Testis (tissue), 3 donors: Measurements from ENCODE around the gene ZNF235. TPM values are rescaled to one million over a fixed set of nuclear protein-coding genes. Genes with fewer than 3 reads are reported as not detected.

Experiments
- DNase-seq: peaks from one replicate; pipeline ENCODE4 v3.0.0-alpha.2; 2019
- H3K27ac ChIP-seq, 2 donors: fragments of 200-600 bp; sonication (generic); one replicate each; pipeline ENCODE4 v1.5.1; 2019
- H3K27me3 ChIP-seq: fragments of 200-600 bp; sonication (generic); one replicate; pipeline ENCODE4 v1.5.1; 2019
- H3K36me3 ChIP-seq: fragments of 200-600 bp; sonication (generic); one replicate; pipeline ENCODE4 v1.5.1; 2017; ENCODE audit warnings: low read depth; ENCODE audit errors: missing control alignments
- H3K4me1 ChIP-seq: fragments of 200-600 bp; sonication (generic); one replicate; pipeline ENCODE4 v1.5.1; 2019
- H3K4me3 ChIP-seq, 2 donors: fragments of 200-600 bp; sonication (generic); one replicate each; pipeline ENCODE4 v1.5.1; 2017 to 2019
- H3K9me3 ChIP-seq: fragments of 200-600 bp; sonication (generic); one replicate; pipeline ENCODE4 v1.5.1; 2017
- POLR2A ChIP-seq: fragments of 450-650 bp; IDR thresholded peaks from one replicate; pipeline ENCODE4 v1.6.1; 2017; ENCODE audit warnings: antibody characterized with exemption, mild to moderate bottlenecking, moderate library complexity
- WGBS, 2 donors: methylation state at CpG; one replicate each; pipeline ENCODE4 v1.1.5; 2018; 5-methylcytosine and 5-hydroxymethylcytosine counted together
- intact Hi-C: fragments of 100-400 bp; cut with DNase I; formaldehyde crosslinking; loops from one replicate; pipeline ENCODE4 v1.15.1; 2023; ENCODE audit warnings: low total_unique reads
- polyA plus RNA-seq: library from polyadenylated mRNA; stranded (reverse); fragments of 350-450 nt; fragmentation: Illumina TruSeq; extraction: RNeasy Lipid Tissue Mini Kit (QIAGEN cat#74804); gene quantifications from one replicate; pipeline ENCODE4 v1.2.3, GENCODE V29; 2014; ENCODE audit warnings: low read depth, low replicate concordance; ENCODE audit not compliant: insufficient read depth
- total RNA-seq, 2 donors: library from RNA; depleted of rRNA; stranded (reverse); fragments of >200 nt; gene quantifications; one replicate each; pipeline ENCODE4 v1.2.3, GENCODE V29; 2016
- TF ChIP-seq, protein P1 (sequence below), 3 experiments: fragments of 450-650 bp in 2 of 3; fragments of 200-600 bp in 1 of 3; sonication (generic) in 1 of 3; IDR thresholded peaks; one replicate each; pipeline ENCODE4 v1.5.1; 2016 to 2019; ENCODE audit warnings: antibody characterized with exemption in 3 of 3, mild to moderate bottlenecking in 2 of 3, moderate library complexity in 1 of 3

ZNF235 gene
- total and polyA plus RNA-seq, 3 donors from 2014 or later = 4.6 to 12.1 (median 11.1) TPM

DNA sequence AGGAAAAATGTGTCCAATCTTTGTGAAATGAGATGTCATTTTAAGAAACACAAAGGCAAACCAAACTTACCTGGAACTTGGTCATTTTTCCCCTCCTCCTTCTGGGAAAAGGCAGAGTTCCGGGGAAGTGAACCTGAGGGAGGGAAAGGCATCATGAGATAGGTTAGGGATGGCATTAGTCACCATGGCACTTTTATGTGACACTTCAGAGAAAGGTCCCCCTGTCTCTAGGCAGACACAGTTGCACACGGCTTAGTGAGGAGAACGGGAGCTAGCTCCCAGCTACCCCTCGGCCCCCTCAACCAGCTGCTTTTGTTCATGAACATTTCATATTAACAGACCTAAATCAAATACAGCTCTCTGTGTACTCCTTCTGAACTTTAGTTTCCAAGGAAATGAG, 1.5 kb downstream of the ZNF235 start:
- intact Hi-C loops = no loop called here
- no peak for TF ChIP-seq POLR2A
- TF ChIP-seq, protein P1, sequence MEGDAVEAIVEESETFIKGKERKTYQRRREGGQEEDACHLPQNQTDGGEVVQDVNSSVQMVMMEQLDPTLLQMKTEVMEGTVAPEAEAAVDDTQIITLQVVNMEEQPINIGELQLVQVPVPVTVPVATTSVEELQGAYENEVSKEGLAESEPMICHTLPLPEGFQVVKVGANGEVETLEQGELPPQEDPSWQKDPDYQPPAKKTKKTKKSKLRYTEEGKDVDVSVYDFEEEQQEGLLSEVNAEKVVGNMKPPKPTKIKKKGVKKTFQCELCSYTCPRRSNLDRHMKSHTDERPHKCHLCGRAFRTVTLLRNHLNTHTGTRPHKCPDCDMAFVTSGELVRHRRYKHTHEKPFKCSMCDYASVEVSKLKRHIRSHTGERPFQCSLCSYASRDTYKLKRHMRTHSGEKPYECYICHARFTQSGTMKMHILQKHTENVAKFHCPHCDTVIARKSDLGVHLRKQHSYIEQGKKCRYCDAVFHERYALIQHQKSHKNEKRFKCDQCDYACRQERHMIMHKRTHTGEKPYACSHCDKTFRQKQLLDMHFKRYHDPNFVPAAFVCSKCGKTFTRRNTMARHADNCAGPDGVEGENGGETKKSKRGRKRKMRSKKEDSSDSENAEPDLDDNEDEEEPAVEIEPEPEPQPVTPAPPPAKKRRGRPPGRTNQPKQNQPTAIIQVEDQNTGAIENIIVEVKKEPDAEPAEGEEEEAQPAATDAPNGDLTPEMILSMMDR (IDR thresholded peaks at IDR 0.05) = no peak
- Histone ChIP-seq H3K27me3 (no peaks in the 10 kb centered on the region), H3K4me1 (no peaks in the 10 kb centered on the region), H3K27ac (no peak overlapping the region), H3K36me3 (no peaks in the 10 kb centered on the region), H3K9me3 (no peaks in the 10 kb centered on the region), H3K4me3 (no peak overlapping the region)
- DNase-seq = no peak
- 57% methylated on average over 4 of the region's 4 CpGs for WGBS, 2 donors

DNA sequence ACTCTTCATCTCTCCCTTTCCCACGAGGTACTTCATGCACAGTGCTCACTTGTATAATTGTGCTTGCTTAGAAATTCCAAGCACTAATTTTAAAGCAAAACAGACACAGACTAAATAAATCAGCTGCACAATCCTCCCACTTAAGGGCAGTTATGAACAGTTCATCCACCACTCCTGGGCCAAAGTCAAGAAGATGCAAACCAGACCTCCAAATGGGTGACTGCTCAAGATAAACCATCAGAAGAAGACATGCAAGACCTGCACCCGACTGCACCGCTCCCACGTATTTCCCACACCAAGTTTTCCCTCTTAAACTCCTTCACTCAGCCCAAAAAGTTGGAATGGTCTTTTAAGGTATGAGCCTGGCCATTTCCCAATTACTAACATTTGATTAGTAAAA, 19.9 kb downstream of the ZNF235 start:
- intact Hi-C loops = no loop called here
- no peak for DNase-seq
- Histone ChIP-seq H3K4me3 (no peak overlapping the region), H3K36me3 (no peaks in the 10 kb centered on the region), H3K27ac (no peak overlapping the region), H3K4me1 (no peaks in the 10 kb centered on the region), H3K27me3 (no peaks in the 10 kb centered on the region), H3K9me3 (no peaks in the 10 kb centered on the region)
- TF ChIP-seq POLR2A = no peak
- TF ChIP-seq, protein P1 (IDR thresholded peaks at IDR 0.05) = no peak
- 63 to 64% methylated on average over 4 of the region's 4 CpGs for WGBS, 2 donors

DNA sequence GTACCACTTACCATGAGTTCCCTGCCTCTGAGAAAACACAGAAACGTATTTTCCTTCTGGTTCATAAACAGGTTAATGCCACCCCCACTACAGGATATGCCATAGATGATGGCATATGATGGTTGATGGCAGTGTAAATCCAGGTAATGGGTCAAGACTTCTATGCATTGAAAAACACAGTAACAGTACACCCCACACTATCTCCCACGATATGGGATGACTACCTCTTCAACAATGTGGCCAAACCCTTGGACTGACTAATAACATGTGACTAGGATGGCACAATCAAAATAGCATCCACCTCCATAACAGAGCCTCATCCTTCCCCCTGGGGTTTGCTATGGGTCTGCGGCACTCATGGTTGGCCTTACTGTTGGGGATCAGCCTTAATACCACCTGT, 22.0 kb downstream of the ZNF235 start:
- H3K4me3 ChIP-seq = no peak overlapping the region
- H3K9me3 ChIP-seq = no peaks in the 10 kb centered on the region
- no peaks in the 10 kb centered on the region for H3K4me1 ChIP-seq
- 88 to 96% methylated on average over 2 to 3 of the region's 3 CpGs for WGBS, 2 donors
- H3K27me3 ChIP-seq = no peaks in the 10 kb centered on the region
- H3K36me3 ChIP-seq = no peaks in the 10 kb centered on the region
- TF ChIP-seq, protein P1 (IDR thresholded peaks at IDR 0.05) = no peak
- no peak for TF ChIP-seq POLR2A
- no peak for DNase-seq
- no peak overlapping the region for H3K27ac ChIP-seq
- intact Hi-C loops = no loop called here

DNA sequence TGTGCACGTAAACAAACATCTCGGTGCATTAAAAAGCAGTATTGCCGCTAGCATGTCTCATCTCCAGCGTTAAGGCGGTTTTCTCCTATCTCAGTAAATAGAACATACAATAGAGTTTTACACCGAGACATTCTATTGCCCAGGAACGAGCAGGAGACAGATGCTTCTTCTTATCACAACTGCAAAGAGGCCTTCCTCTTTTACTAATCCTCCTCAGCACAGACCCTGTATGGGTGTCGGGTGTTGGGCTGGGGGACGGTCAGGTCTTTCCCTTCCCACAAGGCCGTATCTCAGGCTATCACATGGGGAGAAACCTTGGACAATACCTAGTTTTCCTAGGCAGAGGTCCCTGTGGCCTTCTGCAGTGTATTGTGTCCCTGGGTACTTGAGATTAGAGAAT, 23.9 kb downstream of the ZNF235 start:
- WGBS, 2 donors = 83 to 86% methylated on average over 10 of the region's 10 CpGs
- H3K27me3 ChIP-seq = no peaks in the 10 kb centered on the region
- intact Hi-C loops = no loop called here
- no peaks in the 10 kb centered on the region for H3K9me3 ChIP-seq
- no peak overlapping the region for H3K4me3 ChIP-seq
- TF ChIP-seq POLR2A = no peak
- TF ChIP-seq, protein P1 (IDR thresholded peaks at IDR 0.05) = no peak
- H3K36me3 ChIP-seq = no peaks in the 10 kb centered on the region
- no peaks in the 10 kb centered on the region for H3K4me1 ChIP-seq
- H3K27ac ChIP-seq = no peak overlapping the region
- DNase-seq = no peak

DNA sequence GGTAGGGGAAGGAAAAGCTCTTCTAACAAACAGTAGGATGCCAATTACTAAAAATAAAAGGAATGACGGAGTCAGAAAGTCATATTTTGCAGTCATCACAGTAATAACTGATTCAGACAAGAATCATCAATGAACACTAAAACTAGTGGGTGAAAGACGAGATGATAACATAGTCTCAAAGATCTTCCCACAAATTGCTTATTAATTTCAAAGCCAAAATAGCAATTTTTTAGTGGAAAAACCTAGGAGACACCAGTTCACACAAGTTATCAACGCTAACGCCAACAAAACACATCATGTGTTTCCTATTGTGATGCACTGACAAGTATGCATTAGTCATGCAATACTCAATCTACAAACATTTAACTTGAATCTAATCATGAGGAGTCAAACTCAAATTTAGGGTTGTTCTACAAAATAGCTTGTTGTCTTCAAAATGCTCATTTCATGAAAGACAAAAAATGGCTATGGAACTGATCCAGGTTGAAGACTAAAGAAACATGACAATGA, 26.6 kb downstream of the ZNF235 start:
- H3K9me3 ChIP-seq = no peaks in the 10 kb centered on the region
- H3K4me1 ChIP-seq = no peaks in the 10 kb centered on the region
- 91 to 97% methylated on average over 4 of the region's 4 CpGs for WGBS, 2 donors

More for the DNA sequence above, 26.6 kb downstream of the ZNF235 start:
- Histone ChIP-seq H3K27ac (no peak overlapping the region), H3K4me3 (no peak overlapping the region), H3K27me3 (no peaks in the 10 kb centered on the region), H3K36me3 (no peaks in the 10 kb centered on the region)
- DNase-seq = no peak
- TF ChIP-seq, protein P1 (IDR thresholded peaks at IDR 0.05) = no peak
- TF ChIP-seq POLR2A = no peak
- intact Hi-C loops = no loop called here
